Measurements from ENCODE around the gene RDH5. TPM values are rescaled to one million over a fixed set of nuclear protein-coding genes. Genes with fewer than 3 reads are reported as not detected.

RDH5 gene
- total RNA-seq, 1 experiment from 2014 or later, result 12.6 TPM

DNA sequence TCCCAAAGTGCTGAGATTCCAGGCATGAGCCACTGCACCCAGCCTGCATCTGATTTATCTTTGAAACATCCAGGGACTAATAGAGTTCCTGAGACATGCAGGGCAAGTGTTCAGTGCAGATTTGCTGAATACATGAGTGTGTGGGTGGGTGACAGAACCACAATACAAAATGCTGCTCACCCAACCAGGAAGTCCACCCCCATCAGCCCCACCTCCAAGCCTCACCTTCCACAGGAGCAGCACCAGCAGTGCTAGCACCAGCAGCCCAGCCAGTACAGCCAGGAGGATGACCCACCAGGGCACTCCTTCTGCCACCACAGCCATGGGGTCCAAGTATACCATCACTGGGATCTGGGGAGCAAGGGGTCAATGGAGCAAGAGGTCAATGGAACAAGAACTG lies 32.4 kb upstream of the RDH5 start:
- H3K27me3 ChIP-seq (ENCODE audit: insufficient read depth, low read depth), result peaks cover 52% of the 10 kb centered on the region
- H3K27ac ChIP-seq, result no peak overlapping the region
- no peak overlapping the region for H3K4me3 ChIP-seq
- no peaks in the 10 kb centered on the region for H4K20me1 ChIP-seq (ENCODE audit: insufficient read depth)
- DNase-seq, result no peak
- no peak overlapping the region for H3K4me2 ChIP-seq
- intact Hi-C loops (cut with micrococcal nuclease; ENCODE audit: unreplicated experiment), result no loop called here
- H3K4me1 ChIP-seq (replicated peaks; ENCODE audit: insufficient read depth), result no peaks in the 10 kb centered on the region
- BruUV-seq (replicated peaks), result no TSS peak
- TF ChIP-seq EZH2 (IDR thresholded peaks at IDR 0.05; ENCODE audit: low read depth), result no peak
- no peak for TF ChIP-seq CTCF (conservative IDR thresholded peaks at IDR 0.05)
- no peaks in the 10 kb centered on the region for H3K36me3 ChIP-seq (ENCODE audit: low read depth)
- no peaks in the 10 kb centered on the region for H3K79me2 ChIP-seq (ENCODE audit: low read depth)
- H3K9me3 ChIP-seq (ENCODE audit: insufficient read depth, low read depth), result no peaks in the 10 kb centered on the region
- H3F3A ChIP-seq (ENCODE audit: insufficient read depth, low read depth), result no peaks in the 10 kb centered on the region
- ChIA-PET POLR2A (ENCODE audit: unreplicated experiment) (no interaction called here), CTCF (no interaction called here)
- no peak overlapping the region for H2AFZ ChIP-seq
- H3K9me2 ChIP-seq (ENCODE audit: insufficient read depth), result no peaks in the 10 kb centered on the region

- H3K4me1 ChIP-seq (replicated peaks; ENCODE audit: insufficient read depth), result no peaks in the 10 kb centered on the region
- H4K20me1 ChIP-seq (ENCODE audit: insufficient read depth), result no peaks in the 10 kb centered on the region
- no peaks in the 10 kb centered on the region for H3F3A ChIP-seq (ENCODE audit: insufficient read depth, low read depth)
- TF ChIP-seq CTCF (conservative IDR thresholded peaks at IDR 0.05), result no peak
- no peak for TF ChIP-seq EZH2 (IDR thresholded peaks at IDR 0.05; ENCODE audit: low read depth)
- no peak overlapping the region for H2AFZ ChIP-seq
- no peak overlapping the region for H3K27ac ChIP-seq
- H3K9me2 ChIP-seq (ENCODE audit: insufficient read depth), result no peaks in the 10 kb centered on the region
- H3K9me3 ChIP-seq (ENCODE audit: insufficient read depth, low read depth), result no peaks in the 10 kb centered on the region
- H3K4me3 ChIP-seq, result no peak overlapping the region
- intact Hi-C loops (cut with micrococcal nuclease; ENCODE audit: unreplicated experiment), result no loop called here
- ChIA-PET POLR2A (ENCODE audit: unreplicated experiment) (no interaction called here), CTCF (interaction anchor here (0.6 kb wide), 1 partner anchor 62 kb away, joined by 6 read pairs; no protein-coding TSS in a partner anchor)
- no peak overlapping the region for H3K4me2 ChIP-seq
- H3K36me3 ChIP-seq (ENCODE audit: low read depth), result no peaks in the 10 kb centered on the region
- no peaks in the 10 kb centered on the region for H3K79me2 ChIP-seq (ENCODE audit: low read depth)
- BruUV-seq (replicated peaks), result no TSS peak
- no peak for DNase-seq
- H3K27me3 ChIP-seq (ENCODE audit: insufficient read depth, low read depth), result peaks cover 48% of the 10 kb centered on the region
Observed at GRCh38 chr12:55688716-55689655, 31.2 kb upstream of the RDH5 start.

DNA sequence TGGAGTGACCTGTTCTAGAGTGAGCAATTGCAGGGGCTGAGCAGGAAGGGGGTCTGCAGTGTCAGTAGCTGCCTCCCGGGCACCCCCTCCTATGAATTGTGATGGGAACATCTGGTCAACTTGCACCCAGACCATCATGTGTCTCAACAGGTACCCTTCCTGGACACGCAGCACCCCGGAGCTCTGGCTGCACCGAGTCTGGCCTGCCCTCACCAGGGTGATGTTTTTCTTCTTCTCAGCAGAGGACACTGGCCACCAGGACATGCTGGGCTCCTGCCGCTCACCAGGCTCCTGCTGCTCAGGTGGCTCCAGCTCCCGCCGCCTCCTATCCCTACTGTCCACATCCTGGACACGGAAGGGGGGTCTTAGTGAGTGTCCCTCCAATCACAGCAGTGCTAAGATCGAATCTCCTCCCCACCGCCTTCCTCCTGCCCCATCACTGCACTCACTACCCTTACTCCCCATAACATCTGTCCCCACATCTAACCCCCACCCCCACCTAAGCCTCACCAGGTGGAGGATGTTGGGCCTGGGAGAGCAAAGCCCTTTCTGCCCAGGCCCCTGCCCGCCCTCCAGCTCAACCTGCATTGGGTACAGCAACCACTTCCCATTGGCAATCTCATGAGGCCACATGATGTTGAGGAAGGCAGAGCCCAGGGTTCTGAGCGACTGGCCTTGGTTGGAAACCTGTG lies 27.4 kb upstream of the RDH5 start:
- POLR2A ChIA-PET (ENCODE audit: unreplicated experiment), result no interaction called here
- Histone ChIP-seq H3K9me3 (ENCODE audit: insufficient read depth, low read depth) (no peaks in the 10 kb centered on the region), H3K4me1 (replicated peaks; ENCODE audit: insufficient read depth) (no peaks in the 10 kb centered on the region), H3F3A (ENCODE audit: insufficient read depth, low read depth) (no peaks in the 10 kb centered on the region), H3K4me3 (no peak overlapping the region), H3K79me2 (ENCODE audit: low read depth) (no peaks in the 10 kb centered on the region), H4K20me1 (ENCODE audit: insufficient read depth) (no peaks in the 10 kb centered on the region), H3K9me2 (ENCODE audit: insufficient read depth) (no peaks in the 10 kb centered on the region), H3K4me2 (no peak overlapping the region), H3K36me3 (ENCODE audit: low read depth) (no peaks in the 10 kb centered on the region), H2AFZ (no peak overlapping the region), H3K27me3 (ENCODE audit: insufficient read depth, low read depth) (peaks cover 41% of the 10 kb centered on the region), H3K27ac (no peak overlapping the region)
- TF ChIP-seq CTCF (conservative IDR thresholded peaks at IDR 0.05), result no peak
- no peak for TF ChIP-seq EZH2 (IDR thresholded peaks at IDR 0.05; ENCODE audit: low read depth)
- CTCF ChIA-PET, result no interaction called here
- DNase-seq, result no peak
- no TSS peak for BruUV-seq (replicated peaks)
- intact Hi-C loops (cut with micrococcal nuclease; ENCODE audit: unreplicated experiment), result no loop called here
